CD4-positive, alpha-beta T cell treated with Interleukin-15 for 1 hour (primary cell): ENCODE measurements around the gene ZSCAN16.
"Not testable (repeated sequence)": the region's sequence is repeated elsewhere in the genome, so short reads cannot be mapped to it uniquely, and the experiment has no call there.

Source experiments
- DNase-seq: peaks from one replicate; pipeline ENCODE4 v3.0.0-alpha.2; 2020

The ZSCAN16 gene

DNA sequence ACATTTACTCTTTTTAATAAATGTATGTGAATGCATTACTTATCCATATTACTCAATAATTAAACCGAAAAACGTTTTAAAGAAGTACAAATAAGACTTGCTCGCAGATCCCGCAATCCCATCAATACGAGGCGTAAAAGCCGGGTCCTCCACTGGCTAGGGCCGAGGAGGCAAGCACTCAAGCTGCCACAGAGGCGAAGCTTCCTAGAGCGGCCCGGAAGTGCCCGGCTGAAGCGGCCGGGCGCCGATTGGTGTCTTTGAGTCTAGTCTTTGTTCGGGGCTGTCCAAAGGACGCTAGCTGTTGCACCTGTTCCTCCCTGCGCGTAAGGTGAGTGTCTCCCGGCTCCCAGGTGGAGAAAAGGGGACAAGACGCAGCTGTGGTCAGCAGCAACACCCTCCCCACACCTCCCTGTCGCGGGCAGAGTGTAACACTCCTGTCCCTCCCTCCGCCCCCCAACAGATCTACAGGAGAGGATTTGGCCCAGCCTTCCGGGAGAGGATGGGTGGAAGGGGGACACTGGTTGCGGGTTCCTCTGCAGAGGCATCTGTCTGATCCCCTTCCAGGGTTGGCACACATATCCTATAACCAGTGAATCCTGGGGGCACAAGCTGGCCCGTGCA lies at the start of gene ZSCAN16:
ZSCAN16 (plus strand) TSS at position 260 of the 621 bp plus-strand sequence. CDS start 835 bp downstream, outside the sequence.
- DNase-seq = peak; percentile 81

DNA sequence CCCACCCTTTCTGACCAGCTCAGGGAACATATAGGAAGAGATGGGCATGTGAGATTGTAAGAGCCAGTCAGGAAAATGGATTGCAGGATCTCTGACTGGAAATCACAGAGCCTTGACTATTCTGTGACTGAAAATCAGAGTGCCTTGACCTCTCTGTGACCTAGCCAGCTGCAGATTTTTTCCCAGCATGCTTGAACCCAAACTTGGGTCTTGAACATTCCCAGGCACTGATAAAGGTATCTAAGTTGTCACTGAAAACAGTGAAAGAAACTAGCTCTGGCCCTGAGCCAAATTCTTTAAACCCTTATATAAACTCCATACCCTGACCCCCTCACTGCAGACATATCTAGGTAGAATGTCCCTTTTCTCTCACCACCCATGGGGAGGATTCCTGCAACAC lies 46.4 kb upstream of the ZSCAN16 start:
- DNase-seq = no peak

DNA sequence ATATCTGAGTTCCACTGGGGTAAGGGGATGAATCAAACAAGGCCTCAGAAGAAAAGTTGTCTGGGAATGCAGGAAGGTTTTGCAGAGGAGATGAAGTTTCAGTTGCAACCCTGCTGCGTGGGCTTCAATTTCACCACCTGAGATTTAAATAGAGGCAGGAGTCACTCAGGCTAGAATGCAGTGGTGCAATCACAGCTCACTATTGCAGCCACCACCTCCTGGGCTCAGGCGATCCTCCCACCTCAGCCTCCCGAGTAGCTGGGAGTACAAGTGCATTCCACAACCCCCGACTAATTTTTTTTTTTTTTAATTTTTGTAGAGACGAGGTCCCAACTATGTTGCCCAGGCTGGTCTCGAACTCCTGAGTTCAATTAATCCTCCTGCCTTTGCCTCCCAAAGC lies 45.6 kb upstream of the ZSCAN16 start:
- no peak for DNase-seq

DNA sequence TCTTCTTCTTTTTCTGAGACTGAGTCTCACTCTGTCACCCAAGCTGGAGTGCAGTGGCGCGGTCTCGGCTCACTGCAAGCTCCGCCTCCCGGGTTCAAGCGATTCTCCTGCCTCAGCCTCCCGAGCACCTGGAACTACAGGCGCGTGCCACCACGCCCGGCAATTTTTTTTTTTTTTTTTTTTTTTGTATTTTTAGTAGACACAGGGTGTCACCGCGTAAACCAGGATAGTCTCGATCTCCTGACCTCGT lies 44.1 kb upstream of the ZSCAN16 start, which contains the start of gene ZNF165:
ZNF165 (plus strand) TSS at position 188 of the 250 bp plus-strand sequence. CDS start 4,913 bp downstream, outside the sequence.
- not testable (repeated sequence) for DNase-seq

DNA sequence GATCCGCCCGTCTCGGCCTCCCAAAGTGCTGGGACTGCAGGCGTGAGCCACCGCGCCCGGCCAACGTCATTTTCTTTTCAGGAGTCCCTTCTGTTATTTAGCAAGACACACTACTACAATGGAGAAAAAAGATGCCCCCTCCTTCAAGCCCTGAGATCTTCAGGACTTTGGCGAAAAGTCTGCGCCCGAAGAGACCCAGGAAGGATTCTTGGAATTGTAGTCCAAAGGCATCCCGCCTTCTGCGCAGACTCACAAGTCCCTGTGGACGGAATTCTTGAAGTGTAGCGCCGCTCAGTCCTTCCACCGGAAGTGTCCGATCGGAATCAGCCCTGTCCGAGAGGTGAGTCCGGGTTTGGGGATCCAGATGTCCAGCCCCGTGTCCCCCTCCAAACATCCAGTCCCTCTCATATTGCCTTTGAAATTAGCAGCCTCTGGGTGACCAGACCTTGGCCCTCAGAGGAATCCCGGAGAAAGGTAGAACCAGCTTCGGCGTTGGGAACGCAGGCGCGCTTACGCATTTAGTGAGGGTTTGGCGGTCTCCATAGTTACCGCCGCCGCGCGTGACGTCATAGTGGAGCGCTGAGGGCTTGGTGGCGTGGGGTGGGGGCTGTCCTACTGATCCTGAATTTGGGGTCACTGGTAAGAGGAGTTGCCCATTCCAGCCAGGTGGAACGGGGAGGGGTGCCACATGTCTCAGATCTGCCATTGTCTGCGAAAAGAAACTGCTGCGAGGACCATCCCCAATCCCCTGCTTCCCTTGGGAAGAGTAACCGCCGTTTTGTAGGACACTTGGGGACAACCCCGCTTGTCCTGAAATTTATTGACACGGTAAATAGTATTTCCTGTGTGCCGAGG lies 43.6 kb upstream of the ZSCAN16 start:
- peak; percentile 91 for DNase-seq

DNA sequence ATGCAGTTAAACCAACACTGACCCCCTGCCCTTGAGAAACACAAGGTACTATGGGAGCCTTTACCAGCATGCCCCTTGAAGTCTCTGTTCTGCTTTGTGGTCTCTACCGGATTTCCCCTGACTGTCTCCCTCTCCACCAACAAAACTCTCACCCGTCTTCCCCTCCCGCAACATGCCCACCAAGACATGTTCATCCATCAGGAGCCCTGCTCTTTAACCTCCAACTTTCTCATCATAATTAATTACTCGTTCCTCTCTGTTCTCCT lies 43.0 kb upstream of the ZSCAN16 start:
- peak; percentile 78 for DNase-seq

DNA sequence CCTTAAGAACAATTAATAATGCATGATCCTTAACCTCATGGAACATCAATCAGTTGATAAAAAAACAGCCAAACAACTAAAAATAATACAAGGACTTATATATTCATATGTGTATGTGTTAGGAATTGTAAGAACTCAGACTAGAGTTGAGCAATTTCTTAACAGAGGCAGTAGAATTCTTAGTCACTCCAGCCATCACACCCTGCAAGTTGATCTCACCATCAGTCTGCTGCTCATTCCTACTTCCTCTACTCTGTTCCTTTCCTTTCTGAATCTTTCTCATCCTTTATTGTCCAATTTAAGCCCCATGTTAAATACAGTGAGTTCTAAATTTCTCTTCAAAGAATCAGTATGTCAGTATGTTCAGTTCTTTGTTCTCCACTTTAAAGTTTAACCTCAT lies 41.5 kb upstream of the ZSCAN16 start:
- DNase-seq = no peak

DNA sequence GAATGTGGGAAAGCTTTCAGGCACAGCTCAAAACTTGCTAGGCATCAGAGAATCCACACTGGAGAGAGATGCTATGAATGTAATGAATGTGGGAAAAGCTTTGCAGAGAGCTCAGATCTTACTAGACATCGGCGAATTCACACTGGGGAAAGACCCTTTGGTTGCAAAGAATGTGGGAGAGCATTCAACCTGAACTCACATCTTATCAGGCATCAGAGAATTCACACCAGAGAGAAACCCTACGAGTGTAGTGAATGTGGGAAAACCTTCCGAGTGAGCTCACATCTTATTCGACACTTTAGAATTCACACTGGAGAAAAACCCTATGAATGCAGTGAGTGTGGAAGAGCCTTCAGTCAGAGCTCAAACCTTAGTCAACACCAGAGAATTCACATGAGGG lies 35.4 kb upstream of the ZSCAN16 start:
- no peak for DNase-seq

DNA sequence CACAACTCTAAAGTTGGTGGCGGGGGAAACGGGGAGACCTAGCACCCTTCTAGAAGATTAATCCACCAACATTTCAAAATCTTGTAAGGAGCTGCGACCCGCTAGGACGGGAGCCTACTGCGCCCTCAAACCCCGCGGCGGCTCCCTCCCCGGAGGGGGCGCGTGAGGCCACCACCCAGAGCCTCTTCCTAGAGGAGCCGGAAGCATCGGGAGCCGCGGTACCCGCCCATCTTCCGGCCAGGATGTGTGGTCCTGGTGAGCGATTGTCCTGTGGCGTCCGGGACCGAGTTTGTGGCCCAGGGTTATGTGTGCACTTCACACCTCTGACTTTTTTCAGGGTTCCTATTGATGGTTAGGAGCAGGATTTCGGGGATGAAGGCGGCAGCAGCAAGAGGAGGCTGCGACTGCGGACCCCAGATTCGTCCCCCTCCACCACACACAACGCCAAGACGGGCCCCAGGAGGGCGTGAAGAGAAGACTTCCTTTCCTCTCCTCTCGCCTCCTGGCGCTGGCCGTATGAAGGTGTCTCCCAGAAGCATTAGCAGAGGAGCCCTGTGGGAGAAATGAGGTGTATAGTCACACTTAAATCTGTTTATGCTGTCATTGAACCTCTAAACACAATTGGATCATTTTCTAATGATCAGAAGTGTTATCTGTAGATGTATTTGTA lies 33.4 kb upstream of the ZSCAN16 start:
- no peak for DNase-seq

DNA sequence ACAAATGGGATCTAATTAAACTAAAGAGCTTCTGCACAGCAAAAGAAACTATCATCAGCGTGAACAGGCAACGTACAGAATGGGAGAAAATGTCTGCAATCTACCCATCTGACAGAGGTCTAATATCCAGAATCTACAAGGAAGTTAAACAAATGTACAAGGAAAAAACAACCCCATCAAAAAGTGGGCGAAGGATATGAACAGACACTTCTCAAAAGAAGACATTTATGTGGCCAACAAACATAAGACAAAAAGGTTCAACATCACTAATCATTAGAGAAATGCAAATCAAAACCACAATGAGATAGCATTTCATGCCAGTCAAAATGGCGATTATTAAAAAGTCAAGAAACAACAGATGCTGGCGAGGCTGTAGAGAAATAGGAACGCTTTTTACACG lies 22.2 kb upstream of the ZSCAN16 start:
- not testable (repeated sequence) for DNase-seq

DNA sequence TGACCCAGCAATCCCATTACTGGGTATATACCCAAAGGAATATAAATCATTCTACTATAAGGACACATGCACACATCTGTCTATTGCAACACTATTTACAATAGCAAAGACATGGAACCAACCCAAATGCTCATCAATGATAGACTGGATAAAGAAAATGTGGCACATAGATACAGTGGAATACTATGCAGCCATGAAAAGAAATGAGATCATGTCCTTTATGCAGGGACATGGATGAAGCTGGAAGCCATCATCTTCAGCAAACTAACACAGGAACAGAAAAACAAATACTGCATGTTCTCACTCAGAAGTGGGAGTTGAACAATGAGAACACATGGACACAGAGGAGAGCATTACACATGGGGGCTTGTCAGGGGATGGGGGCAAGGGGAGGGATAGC lies 21.7 kb upstream of the ZSCAN16 start:
- not testable (repeated sequence) for DNase-seq

DNA sequence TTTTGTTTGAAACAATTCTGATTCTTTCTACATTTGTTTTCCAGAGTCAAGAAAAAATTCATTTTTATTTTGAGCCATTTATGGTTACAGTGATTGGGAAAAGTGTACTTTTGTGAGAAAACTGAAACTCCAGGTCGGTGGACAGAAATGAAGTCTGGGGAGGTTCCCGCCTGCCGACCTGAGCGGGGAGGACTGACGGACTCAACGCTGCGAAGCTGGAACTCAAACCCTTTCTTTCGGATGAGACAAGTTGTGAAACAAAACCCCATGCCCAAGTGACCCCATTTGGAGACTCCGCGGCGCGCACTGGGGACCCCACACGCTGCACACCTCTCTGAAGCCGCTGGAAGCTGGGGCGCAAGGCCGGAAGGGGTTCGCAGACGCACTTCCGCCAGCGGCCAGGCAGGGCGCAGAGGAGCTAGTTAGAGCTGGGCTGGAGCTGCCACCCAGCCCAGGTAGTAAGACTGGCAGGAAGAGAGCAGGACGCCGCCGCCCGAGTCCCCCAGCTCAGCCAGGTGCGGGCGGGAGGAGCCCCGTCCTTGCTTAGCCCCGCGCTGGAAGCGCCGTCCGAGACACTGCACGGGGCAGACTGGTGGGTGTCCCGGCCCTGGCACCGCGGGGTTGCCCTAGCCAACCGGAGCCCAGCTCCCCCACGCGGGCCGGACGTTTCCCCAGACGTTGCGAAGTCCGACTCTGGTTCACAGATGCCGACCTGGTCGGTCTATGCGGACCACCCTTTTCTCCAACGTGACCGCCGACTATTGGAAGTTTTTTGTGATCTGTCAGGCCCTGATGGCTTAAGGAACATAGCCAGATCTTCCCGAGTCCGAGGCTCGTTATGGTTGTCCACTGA lies 19.8 kb upstream of the ZSCAN16 start:
- DNase-seq = peak; percentile 88

DNA sequence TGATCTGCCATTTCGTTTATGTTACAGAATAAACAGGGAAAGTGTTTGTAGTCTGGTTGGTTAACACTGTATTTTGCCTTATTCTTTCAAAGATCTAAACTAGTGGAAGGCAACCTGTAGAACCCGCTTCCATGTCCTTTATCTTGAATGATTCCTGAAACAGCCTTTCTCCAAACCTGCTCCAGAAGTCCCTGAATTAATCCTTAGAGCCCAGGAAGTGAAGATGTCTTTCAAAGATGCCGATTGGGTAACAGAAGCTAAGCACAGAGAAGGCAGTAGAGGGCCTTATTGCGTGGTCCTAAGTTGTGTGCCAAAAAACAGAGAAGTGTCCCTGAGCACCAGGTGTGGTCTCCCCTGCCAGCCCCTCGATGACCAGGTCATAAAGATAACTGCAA lies 19.2 kb upstream of the ZSCAN16 start:
- DNase-seq = no peak

DNA sequence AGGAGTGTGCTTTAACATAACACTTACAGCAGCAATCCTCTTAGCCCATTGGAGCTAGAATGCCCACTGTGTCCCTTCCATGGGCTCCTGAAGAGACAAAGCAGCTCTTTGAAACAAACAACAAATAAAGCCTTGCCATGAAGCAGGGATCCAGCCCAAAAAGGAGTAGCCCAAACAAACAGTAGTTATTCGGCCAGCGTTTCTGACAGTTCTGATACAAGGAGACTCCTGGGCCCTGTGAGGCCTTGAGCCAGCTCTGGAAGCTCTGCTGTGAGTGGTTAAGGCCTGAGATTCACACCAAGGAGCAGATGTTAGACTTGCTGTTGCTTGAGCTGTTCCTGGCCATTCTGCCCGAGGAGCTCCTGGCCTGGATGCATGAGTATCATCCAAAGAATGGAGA lies 16.9 kb upstream of the ZSCAN16 start:
- no peak for DNase-seq

DNA sequence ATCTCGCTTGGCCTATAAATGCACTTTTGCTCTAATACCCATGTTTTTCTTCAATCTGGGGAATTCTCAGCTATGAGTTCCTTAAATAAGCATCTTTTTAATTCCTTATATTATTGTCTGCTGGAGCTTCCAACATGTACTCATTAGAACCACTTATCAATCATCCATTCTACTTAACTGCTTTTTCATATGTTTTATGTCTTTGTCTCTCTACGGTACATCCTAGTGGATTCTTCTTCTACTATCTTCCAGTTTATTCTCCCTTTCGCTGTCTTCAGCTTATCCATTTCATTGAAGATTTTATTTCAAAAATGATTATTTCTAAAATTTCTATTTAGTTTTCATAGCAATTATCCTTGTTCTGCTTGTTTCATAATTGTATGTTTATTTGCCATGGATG lies 12.4 kb upstream of the ZSCAN16 start:
- no peak for DNase-seq

DNA sequence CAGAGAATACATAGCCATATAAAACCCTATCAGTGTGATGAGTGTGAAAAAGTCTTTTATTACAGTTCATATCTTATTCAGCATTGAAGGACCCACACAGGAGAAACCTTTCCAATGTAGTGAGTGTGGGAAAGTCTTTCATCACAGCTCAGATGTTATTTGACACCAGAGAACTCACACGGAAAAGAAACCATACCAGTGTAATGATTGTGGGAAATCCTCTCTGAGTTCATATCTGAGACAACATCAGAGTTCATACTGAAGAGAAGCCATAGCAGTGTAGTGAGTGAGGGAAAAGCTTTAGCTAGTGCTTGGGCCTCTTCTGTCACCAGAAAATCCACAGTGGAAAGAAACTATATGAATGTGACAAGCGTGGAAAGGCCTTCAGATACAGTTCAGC lies 8.6 kb upstream of the ZSCAN16 start:
- DNase-seq = no peak

DNA sequence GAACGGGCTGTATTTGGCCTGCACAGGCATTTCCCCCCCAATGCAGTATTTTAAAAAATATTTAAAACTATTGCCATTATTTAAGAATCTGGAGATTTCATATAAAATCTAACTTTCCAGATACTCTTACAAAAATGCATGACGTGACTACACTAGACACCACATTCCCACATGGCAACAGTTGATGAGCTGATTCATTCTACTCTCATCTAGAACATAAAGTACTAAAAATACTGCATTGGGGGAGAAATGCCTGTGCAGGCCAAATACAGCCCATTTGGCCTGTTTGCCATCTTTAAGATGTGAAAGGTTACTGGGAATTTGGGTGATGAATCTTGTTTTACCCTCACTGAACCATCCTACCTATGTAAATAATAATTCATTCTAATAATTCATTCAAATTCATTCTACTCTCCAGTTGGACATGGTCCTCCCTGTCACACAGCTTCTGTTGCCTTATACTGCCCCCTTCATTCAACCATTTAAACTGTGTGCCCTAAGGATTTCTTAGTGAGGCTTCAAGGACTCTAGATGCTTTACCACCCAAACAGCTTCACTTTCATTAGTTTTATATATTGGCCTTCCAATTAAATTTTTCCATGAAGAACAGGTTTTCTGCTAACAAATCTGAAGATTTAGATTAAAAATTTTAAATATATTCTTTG lies 6.9 kb upstream of the ZSCAN16 start:
- DNase-seq = no peak

DNA sequence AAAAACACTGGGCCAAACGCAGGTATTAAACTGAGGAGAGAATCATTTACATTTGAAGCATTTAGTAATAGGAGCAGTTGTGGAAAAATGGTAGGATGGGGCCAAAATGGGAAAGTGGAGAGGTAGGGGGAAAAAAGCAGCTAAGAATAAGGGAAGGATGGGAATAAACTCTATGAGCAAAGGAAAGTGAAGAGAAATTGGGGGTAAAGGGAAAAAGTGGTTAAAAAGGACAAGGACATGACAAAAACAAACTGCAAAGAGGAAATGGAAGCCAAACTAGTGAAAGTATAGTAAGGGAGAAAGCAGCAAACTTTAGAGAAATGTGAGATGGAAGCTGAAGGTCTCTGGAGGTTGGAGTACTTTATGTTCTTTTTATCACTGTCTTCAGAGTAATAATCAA lies 6.2 kb upstream of the ZSCAN16 start:
- DNase-seq = no peak

DNA sequence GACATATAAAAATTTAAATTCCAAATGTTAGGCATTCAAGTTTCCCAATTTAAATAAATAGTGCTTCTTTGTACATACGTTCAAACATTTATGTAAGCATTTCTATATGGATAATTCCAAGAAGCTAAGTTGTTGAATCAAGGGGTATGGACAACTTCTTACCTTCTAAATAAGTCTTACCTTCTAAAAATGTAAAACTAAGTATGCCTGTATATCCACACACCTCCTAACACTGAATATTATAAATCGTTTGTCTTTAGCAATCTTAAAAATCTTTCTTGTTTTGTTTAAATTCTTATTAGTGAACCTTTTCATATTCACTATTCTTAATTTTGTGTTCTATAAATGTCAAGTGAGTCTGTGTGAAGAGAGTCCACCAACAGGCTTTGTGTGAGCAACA lies 2.5 kb upstream of the ZSCAN16 start:
- no peak for DNase-seq

DNA sequence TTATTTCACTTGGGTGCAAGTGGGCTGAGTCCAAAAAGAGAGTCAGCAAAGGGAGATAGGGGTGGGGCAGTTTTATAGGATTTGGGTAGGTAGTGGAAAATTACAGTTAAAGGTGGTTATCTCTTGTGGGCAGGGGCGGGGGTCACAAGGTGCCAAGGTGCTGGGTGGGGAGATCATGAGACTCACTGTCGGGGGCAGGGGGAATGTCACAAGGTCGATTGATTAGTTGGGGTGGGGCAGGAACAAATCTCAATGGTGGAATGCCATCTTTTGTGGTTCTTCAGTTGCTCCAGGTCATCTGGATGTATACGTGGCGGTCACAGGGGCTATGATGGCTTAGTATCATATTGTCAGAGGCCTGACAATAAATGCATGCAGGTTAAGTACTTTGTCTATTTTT lies 2.1 kb upstream of the ZSCAN16 start:
- not testable (repeated sequence) for DNase-seq

DNA sequence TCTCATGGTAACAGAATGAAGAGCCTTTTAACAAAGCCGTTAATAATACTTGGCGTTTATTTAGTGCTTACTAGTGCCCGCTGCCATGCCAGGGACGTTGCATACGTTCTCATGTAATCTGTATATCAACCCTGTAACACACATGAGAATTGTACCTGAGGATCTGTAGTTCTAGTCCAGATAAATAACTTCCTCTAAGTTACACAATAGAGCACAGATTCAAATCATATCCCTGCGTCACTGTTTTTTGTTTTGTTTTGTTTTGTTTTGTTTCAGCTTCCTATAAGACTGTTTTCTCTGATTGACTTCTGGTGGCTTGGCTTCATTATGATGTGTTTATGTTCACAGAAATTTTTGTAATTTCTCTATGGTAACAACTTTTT lies 553 bp downstream of the ZSCAN16 start:
- no peak for DNase-seq

DNA sequence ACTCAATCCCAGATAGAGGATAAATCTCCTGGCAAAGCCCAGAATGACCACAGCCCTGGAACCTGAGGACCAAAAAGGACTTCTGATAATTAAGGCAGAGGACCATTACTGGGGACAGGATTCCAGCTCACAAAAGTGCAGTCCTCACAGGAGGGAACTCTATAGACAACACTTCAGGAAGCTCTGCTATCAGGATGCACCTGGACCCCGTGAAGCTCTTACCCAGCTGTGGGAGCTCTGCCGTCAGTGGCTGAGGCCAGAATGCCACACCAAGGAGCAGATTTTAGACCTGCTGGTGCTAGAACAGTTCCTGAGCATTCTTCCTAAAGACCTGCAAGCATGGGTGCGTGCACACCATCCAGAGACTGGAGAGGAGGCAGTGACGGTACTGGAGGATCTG lies 992 bp downstream of the ZSCAN16 start:
- peak; percentile 17 for DNase-seq

DNA sequence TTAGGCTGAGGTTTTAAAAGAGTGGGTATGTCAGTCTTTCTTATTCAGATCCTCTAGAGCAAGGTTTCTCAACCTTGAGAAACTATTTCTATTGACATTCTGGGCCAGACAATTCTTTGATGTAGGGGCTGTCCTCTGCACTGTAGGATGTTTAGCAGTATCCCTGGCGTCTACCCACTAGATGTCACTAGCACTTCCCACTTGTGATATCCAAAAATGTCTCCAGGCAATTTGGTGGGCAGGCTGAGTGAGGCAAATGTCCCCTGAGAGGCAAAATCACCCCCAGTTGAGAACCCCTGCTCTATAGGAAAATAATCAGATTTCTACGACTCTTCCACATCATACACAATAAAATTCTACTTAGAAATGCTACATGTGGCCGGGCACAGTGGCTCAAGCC lies 9.6 kb downstream of the ZSCAN16 start:
- peak; percentile 18 for DNase-seq
